ENCODE results near the gene SIAE.

SIAE gene

GRCh38 chr11:124583781-124584180, 89.8 kb downstream of the SIAE start:
- H3K4me3 ChIP-seq (ENCODE audit: low read depth, low read length): no peak overlapping the region
- no peak for TF ChIP-seq CTCF (IDR thresholded peaks at IDR 0.05; ENCODE audit: low read depth, low read length)
